Parathyroid adenoma (tissue), 2 donors: Measurements from ENCODE around the gene PON3.
A peak's percentile ranks its signal among the peaks of the same experiment; 100 is the strongest.

Experiments
- H2AFZ ChIP-seq: fragments of 300-600 bp; sonication (generic); one replicate; pipeline ENCODE4 v1.7.0; 2017; ENCODE audit warnings: antibody characterized with exemption, mild to moderate bottlenecking
- H3K27ac ChIP-seq: fragments of 300-600 bp; sonication (generic); one replicate; pipeline ENCODE4 v1.7.0; 2017
- H3K27me3 ChIP-seq: fragments of 300-600 bp; sonication (generic); one replicate; pipeline ENCODE4 v1.7.0; 2017; ENCODE audit warnings: low read length; ENCODE audit not compliant: control insufficient read depth, insufficient read depth
- H3K36me3 ChIP-seq: fragments of 300-600 bp; sonication (generic); one replicate; pipeline ENCODE4 v1.7.0; 2017; ENCODE audit warnings: low read length; ENCODE audit not compliant: control insufficient read depth, insufficient read depth
- H3K4me1 ChIP-seq: fragments of 300-600 bp; sonication (generic); one replicate; pipeline ENCODE4 v1.7.0; 2017; ENCODE audit warnings: control low read depth
- H3K4me2 ChIP-seq: fragments of 300-600 bp; sonication (generic); one replicate; pipeline ENCODE4 v1.7.0; 2017; ENCODE audit warnings: low read length
- H3K4me3 ChIP-seq: fragments of 300-600 bp; sonication (generic); one replicate; pipeline ENCODE4 v1.7.0; 2017; ENCODE audit warnings: low read depth, low read length
- H3K79me2 ChIP-seq: fragments of 300-600 bp; sonication (generic); one replicate; pipeline ENCODE4 v1.7.0; 2017; ENCODE audit warnings: control low read depth
- H3K9ac ChIP-seq: fragments of 300-600 bp; sonication (generic); one replicate; pipeline ENCODE4 v1.7.0; 2017; ENCODE audit warnings: mild to moderate bottlenecking
- H3K9me3 ChIP-seq: fragments of 300-600 bp; sonication (generic); one replicate; pipeline ENCODE4 v1.7.0; 2017; ENCODE audit warnings: low read length; ENCODE audit not compliant: control insufficient read depth
- TF ChIP-seq, protein P1 (sequence below): fragments of 300-600 bp; sonication (generic); IDR thresholded peaks from one replicate; pipeline ENCODE4 v1.7.0; 2017; ENCODE audit warnings: antibody characterized with exemption, mild to moderate bottlenecking
- donor health status: primary hyperparathyroidism.

PON3 gene

GRCh38 chr7:95436407-95436806 is 40.2 kb upstream of the PON3 start:
- Histone ChIP-seq H3K9ac (no peak overlapping the region), H3K79me2 (no peaks in the 10 kb centered on the region), H3K4me2 (no peak overlapping the region), H3K27me3 (no peaks in the 10 kb centered on the region), H3K36me3 (no peaks in the 10 kb centered on the region), H3K4me3 (no peak overlapping the region), H3K9me3 (no peaks in the 10 kb centered on the region), H3K4me1 (peaks cover 8% of the 10 kb centered on the region), H3K27ac (no peak overlapping the region), H2AFZ (no peak overlapping the region)
- TF ChIP-seq, protein P1, sequence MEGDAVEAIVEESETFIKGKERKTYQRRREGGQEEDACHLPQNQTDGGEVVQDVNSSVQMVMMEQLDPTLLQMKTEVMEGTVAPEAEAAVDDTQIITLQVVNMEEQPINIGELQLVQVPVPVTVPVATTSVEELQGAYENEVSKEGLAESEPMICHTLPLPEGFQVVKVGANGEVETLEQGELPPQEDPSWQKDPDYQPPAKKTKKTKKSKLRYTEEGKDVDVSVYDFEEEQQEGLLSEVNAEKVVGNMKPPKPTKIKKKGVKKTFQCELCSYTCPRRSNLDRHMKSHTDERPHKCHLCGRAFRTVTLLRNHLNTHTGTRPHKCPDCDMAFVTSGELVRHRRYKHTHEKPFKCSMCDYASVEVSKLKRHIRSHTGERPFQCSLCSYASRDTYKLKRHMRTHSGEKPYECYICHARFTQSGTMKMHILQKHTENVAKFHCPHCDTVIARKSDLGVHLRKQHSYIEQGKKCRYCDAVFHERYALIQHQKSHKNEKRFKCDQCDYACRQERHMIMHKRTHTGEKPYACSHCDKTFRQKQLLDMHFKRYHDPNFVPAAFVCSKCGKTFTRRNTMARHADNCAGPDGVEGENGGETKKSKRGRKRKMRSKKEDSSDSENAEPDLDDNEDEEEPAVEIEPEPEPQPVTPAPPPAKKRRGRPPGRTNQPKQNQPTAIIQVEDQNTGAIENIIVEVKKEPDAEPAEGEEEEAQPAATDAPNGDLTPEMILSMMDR = no peak

- Histone ChIP-seq H3K27ac (peak overlapping the region; percentile 93), H2AFZ (peak overlapping the region; percentile 100), H3K4me3 (peak overlapping the region; percentile 75), H3K4me2 (peak overlapping the region; percentile 89), H3K4me1 (peaks cover 8% of the 10 kb centered on the region), H3K9ac (peak overlapping the region; percentile 88), H3K79me2 (no peaks in the 10 kb centered on the region), H3K9me3 (no peaks in the 10 kb centered on the region), H3K27me3 (no peaks in the 10 kb centered on the region), H3K36me3 (no peaks in the 10 kb centered on the region)
- TF ChIP-seq, protein P1 = no peak
Measured at GRCh38 chr7:95435422-95435780, 39.2 kb upstream of the PON3 start.

DNA sequence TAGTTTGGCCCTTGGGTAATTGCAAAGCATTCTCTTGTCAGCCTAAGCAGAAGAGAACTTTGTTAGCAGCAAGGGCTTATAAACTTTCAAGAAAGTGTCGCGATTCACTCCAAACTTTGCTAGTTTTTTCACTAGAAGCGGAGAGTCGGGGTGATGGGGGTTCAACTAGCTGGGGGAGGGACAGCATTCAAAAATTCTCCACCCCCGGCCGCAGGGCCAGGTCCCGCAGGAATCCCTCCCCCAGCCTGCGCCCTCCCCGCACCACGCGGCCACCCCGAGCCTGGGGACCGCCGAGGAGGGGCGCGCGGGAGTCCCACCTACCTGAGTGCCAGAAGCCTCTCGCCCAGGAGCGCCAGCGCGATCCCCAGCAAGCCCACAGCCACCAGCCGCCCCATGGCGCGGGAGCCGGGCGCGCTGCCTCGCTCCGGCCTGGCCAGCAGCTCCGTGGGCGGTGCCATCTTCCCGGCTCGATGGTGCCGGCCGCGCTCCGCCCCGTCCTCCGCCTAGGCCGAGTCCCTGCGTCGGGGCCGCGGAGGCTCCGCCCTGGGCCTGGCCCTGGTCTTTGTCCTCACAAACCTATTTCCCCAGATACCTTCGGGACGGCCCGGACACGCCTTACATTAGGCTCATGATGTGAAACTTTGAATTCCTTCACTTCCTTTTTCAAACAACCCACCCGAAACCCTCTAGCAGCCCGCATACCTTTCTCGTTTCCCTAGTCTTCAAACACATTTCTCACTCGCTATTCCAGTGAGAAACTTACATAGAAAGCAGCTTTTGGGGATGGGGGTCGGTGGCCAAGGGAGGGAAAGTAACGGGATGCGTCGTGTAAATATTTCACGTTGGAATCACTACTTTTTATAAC is 38.6 kb upstream of the PON3 start, which contains the start of gene PON2:
Gene PON2, minus strand, starts transcription at position 472 of the 865 bp plus-strand sequence. Its CDS starts 77 bp downstream, at position 395.
- H3K4me3 ChIP-seq = peak within 1 kb of the TSS; percentile 75
- H3K27ac ChIP-seq = peak within 1 kb of the TSS; percentile 93
- H3K79me2 ChIP-seq = no peaks in the 10 kb centered on the region
- peaks cover 8% of the 10 kb centered on the region for H3K4me1 ChIP-seq
- no peaks in the 10 kb centered on the region for H3K36me3 ChIP-seq
- TF ChIP-seq, protein P1 = no peak
- H2AFZ ChIP-seq = peak within 1 kb of the TSS; percentile 100
- peak within 1 kb of the TSS; percentile 89 for H3K4me2 ChIP-seq
- H3K9ac ChIP-seq = peak within 1 kb of the TSS; percentile 88
- H3K27me3 ChIP-seq = no peaks in the 10 kb centered on the region
- H3K9me3 ChIP-seq = no peaks in the 10 kb centered on the region

GRCh38 chr7:95433952-95434556 is 37.9 kb upstream of the PON3 start:
- Histone ChIP-seq H3K36me3 (no peaks in the 10 kb centered on the region), H3K4me2 (peak overlapping the region; percentile 89), H3K27me3 (no peaks in the 10 kb centered on the region), H2AFZ (peak overlapping the region; percentile 100), H3K27ac (peak overlapping the region; percentile 93), H3K4me1 (peaks cover 8% of the 10 kb centered on the region), H3K4me3 (peak overlapping the region; percentile 75), H3K79me2 (no peaks in the 10 kb centered on the region), H3K9me3 (no peaks in the 10 kb centered on the region), H3K9ac (no peak overlapping the region)
- TF ChIP-seq, protein P1 = no peak
